ENCODE results near the gene TBXAS1. TPM values are rescaled to one million over a fixed set of nuclear protein-coding genes. Genes with fewer than 3 reads are reported as not detected.

TBXAS1 gene
- total and polyA plus RNA-seq, 2 of the 8 experiments (the other 6 are each of a cell fraction or from before 2014, with no cell fraction given), result 0.86 to 2.1 TPM

DNA sequence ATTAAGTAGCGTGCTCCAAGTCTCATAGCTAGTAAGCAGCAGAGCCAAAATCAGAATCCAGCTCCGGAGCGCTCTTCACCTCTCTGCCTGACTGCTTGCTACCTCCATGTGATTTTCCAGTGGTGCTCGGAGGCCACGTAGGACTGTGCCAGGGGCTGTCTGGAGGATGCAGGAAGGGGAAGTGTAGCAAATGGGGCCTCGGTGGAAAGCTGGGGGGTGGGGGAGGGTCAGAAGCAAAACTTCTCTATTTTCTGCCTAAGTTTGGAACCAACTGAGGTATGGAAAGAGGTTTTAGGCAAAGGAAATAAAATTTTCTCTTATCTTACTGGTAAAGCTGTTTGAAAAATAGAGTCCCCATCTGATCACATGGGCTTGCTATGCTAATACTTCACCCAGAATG, 108.7 kb downstream of the TBXAS1 start:
- H3K9me3 ChIP-seq (ENCODE audit: insufficient read depth in 2 of 2, low read depth in 1 of 2, low read length in 1 of 2), result no peaks in the 10 kb centered on the region
- H3K79me2 ChIP-seq (ENCODE audit: control insufficient read depth in 1 of 2, insufficient read depth in 2 of 2, low read length in 2 of 2), result no peaks in the 10 kb centered on the region
- H3K36me3 ChIP-seq (ENCODE audit: control insufficient read depth in 2 of 4, insufficient read depth in 4 of 4, low read length in 3 of 4), result no peaks in the 10 kb centered on the region
- FAIRE-seq (no peak), DNase-seq (ENCODE audit: low read depth in 1 of 2, low spot score in 2 of 2) (no peak)
- H2BK120ac ChIP-seq (replicated peaks; ENCODE audit: low read depth, low read length), result no peak overlapping the region
- WGBS, 2 experiments (ENCODE audit: extremely low coverage in 1 of 2, insufficient coverage in 1 of 2, insufficient read length in 1 of 2, insufficient replicate concordance in 2 of 2, low coverage in 1 of 2, low lambda C conversion rate in 2 of 2, missing lambda C conversion rate in 1 of 2), result 82% methylated on average over 6 of the region's 6 CpGs; no CpG with 5 or more reads in 1 of the 2 experiments
- H3K27ac ChIP-seq (ENCODE audit: low read depth, low read length), result no peak overlapping the region
- no peak overlapping the region for H3K56ac ChIP-seq (replicated peaks; ENCODE audit: insufficient read length, low read depth, low read length)
- H2AK5ac ChIP-seq (ENCODE audit: low read depth, low read length), result no peak overlapping the region
- no peak overlapping the region for H4K91ac ChIP-seq (replicated peaks; ENCODE audit: insufficient read length, low read length)
- H3K18ac ChIP-seq (ENCODE audit: extremely low read depth, low read length), result no peak overlapping the region
- no peak overlapping the region for H3K23ac ChIP-seq (ENCODE audit: insufficient read length)
- H4K8ac ChIP-seq (ENCODE audit: extremely low read depth, insufficient read depth, low read length), result no peak overlapping the region
- H3K4me3 ChIP-seq (ENCODE audit: extremely low read depth in 1 of 4, insufficient read depth in 2 of 4, low read depth in 3 of 4, low read length in 4 of 4), result no peak overlapping the region
- H3K27me3 ChIP-seq (replicated peaks in 1 of 4; ENCODE audit: control insufficient read depth in 3 of 4, extremely low read depth in 1 of 4, insufficient read depth in 3 of 4, low read length in 3 of 4), result no peaks in the 10 kb centered on the region
- ChIA-PET POLR2A (ENCODE audit: partially characterized antibody) (no interaction called here), CTCF (ENCODE audit: partially characterized antibody) (interaction anchor here (0.6 to 1.1 kb wide), 3 partner anchors 23 to 115 kb away, joined by 3 to 5 read pairs (median 3); no protein-coding TSS in a partner anchor)
- H3K14ac ChIP-seq (ENCODE audit: insufficient read length), result no peak overlapping the region
- no peak overlapping the region for H3K4ac ChIP-seq (replicated peaks; ENCODE audit: insufficient read length, low read depth, low read length)
- no peaks in the 10 kb centered on the region for H3K79me1 ChIP-seq (ENCODE audit: low read depth, low read length)
- no peaks in the 10 kb centered on the region for H3K23me2 ChIP-seq (ENCODE audit: low read depth, low read length)
- no peak overlapping the region for H2BK5ac ChIP-seq (ENCODE audit: low read depth, low read length)
- no peak overlapping the region for H2BK15ac ChIP-seq (ENCODE audit: low read length)
- no peak overlapping the region for H4K5ac ChIP-seq (ENCODE audit: insufficient read length, low read depth, low read length)
- H3K4me2 ChIP-seq (ENCODE audit: insufficient read depth in 1 of 2, low read depth in 2 of 2, low read length in 2 of 2), result no peak overlapping the region
- H2AFZ ChIP-seq (ENCODE audit: low read length), result no peak overlapping the region
- H3K4me1 ChIP-seq (replicated peaks in 1 of 4; ENCODE audit: control insufficient read depth in 3 of 4, insufficient read depth in 4 of 4, low read length in 3 of 4), result peaks cover 0 to 4% (median 0%) of the 10 kb centered on the region in 4 experiments; a peak in 3 of 7 replicates
- no peaks in the 10 kb centered on the region for H4K20me1 ChIP-seq (replicated peaks in 1 of 2; ENCODE audit: control insufficient read depth in 1 of 2, insufficient read depth in 2 of 2, low read length in 2 of 2)
- no peak overlapping the region for H2BK20ac ChIP-seq (ENCODE audit: low read length)
- no peak overlapping the region for H3K9ac ChIP-seq (replicated peaks in 1 of 4; ENCODE audit: extremely low read depth in 1 of 4, low read depth in 3 of 4, low read length in 3 of 4)
- no peak overlapping the region for H2BK12ac ChIP-seq (ENCODE audit: low read depth, low read length)
- no peak for TF ChIP-seq RNF2 (IDR thresholded peaks at IDR 0.05; ENCODE audit: borderline replicate concordance, low read depth, low read length, missing control alignments, poor library complexity, severe bottlenecking)
- no peak for TF ChIP-seq SP1 (IDR thresholded peaks at IDR 0.05; ENCODE audit: low read depth, low read length)
- TF ChIP-seq POU5F1 (IDR thresholded peaks at IDR 0.05; ENCODE audit: low read depth, low read length), result no peak
- no peak for TF ChIP-seq RAD21 (IDR thresholded peaks at IDR 0.05 in 1 of 2, conservative IDR thresholded peaks at IDR 0.05 in 1 of 2; ENCODE audit: low read depth in 2 of 2, low read length in 2 of 2)
- no peak for TF ChIP-seq JUN (IDR thresholded peaks at IDR 0.05; ENCODE audit: low read depth, low read length)
- TF ChIP-seq GABPA (IDR thresholded peaks at IDR 0.05; ENCODE audit: borderline replicate concordance, insufficient read depth, low read length), result no peak
- no peak for TF ChIP-seq NANOG (IDR thresholded peaks at IDR 0.05; ENCODE audit: insufficient read depth, low read depth, low read length, poor library complexity, severe bottlenecking)
- TF ChIP-seq SRF (IDR thresholded peaks at IDR 0.05; ENCODE audit: low read depth, low read length), result no peak
- no peak for TF ChIP-seq MAFK (IDR thresholded peaks at IDR 0.05; ENCODE audit: low read depth, low read length)
- TF ChIP-seq KDM1A (IDR thresholded peaks at IDR 0.05; ENCODE audit: borderline replicate concordance, low read length), result no peak
- no peak for TF ChIP-seq KDM4A (IDR thresholded peaks at IDR 0.05; ENCODE audit: low read depth, low read length, severe bottlenecking)
- TF ChIP-seq, protein P1, sequence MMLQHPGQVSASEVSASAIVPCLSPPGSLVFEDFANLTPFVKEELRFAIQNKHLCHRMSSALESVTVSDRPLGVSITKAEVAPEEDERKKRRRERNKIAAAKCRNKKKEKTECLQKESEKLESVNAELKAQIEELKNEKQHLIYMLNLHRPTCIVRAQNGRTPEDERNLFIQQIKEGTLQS (IDR thresholded peaks at IDR 0.05; ENCODE audit: insufficient read depth, low read depth, low read length), result no peak
- TF ChIP-seq CREB1 (IDR thresholded peaks at IDR 0.05), result no peak

Measured in H1 (cell line).